Measurements from ENCODE around the gene KLRC1. TPM values are rescaled to one million over a fixed set of nuclear protein-coding genes. Genes with fewer than 3 reads are reported as not detected.
"Not testable (repeated sequence)": the region's sequence is repeated elsewhere in the genome, so short reads cannot be mapped to it uniquely, and the experiment has no call there.

Gene KLRC1
- total RNA-seq (not detected), polyA plus RNA-seq (under 1 TPM in 2 of 4 donors, not detected in 2; 0.17 to 0.24 TPM)

- Histone ChIP-seq H3K27me3 (ENCODE audit: control insufficient read depth, insufficient read depth, low read length) (no peaks in the 10 kb centered on the region), H3K4me1 (ENCODE audit: control insufficient read depth, insufficient read depth, low read length, poor library complexity, severe bottlenecking) (no peaks in the 10 kb centered on the region), H3K4me3 (ENCODE audit: low read depth, low read length) (no peak within 1 kb of the TSS), H3K36me3 (ENCODE audit: control insufficient read depth, insufficient read depth, low read length) (no peaks in the 10 kb centered on the region), H3K9me3 (ENCODE audit: control insufficient read depth in 2 of 2, low read length in 2 of 2) (peaks cover 0 to 9% of the 10 kb centered on the region in 2 experiments), H3K27ac (ENCODE audit: insufficient read depth, low read length, poor library complexity, severe bottlenecking) (no peak within 1 kb of the TSS)
- Mint-ChIP-seq H3K36me3 (no peaks in the 10 kb centered on the region), H3K27ac (no peak within 1 kb of the TSS), H3K4me3 (no peak within 1 kb of the TSS), H3K4me1 (no peaks in the 10 kb centered on the region), H3K9me3 (peaks cover 0 to 27% (median 7%) of the 10 kb centered on the region in 7 donors), H3K27me3 (peaks cover 12% of the 10 kb centered on the region)
- no peak for DNase-seq
- no peak for ATAC-seq (ENCODE audit: low read depth in 2 of 2)
Observed at GRCh38 chr12:10453156-10453555, at the start of gene KLRC1. KLRC1 (minus strand) TSS chr12:10453377; CDS start chr12:10451156, 2,221 bp downstream.

- Histone ChIP-seq H3K4me1 (ENCODE audit: control insufficient read depth, insufficient read depth, low read length, poor library complexity, severe bottlenecking) (no peaks in the 10 kb centered on the region), H3K27me3 (ENCODE audit: control insufficient read depth, insufficient read depth, low read length) (peaks cover 6% of the 10 kb centered on the region), H3K36me3 (ENCODE audit: control insufficient read depth, insufficient read depth, low read length) (no peaks in the 10 kb centered on the region), H3K27ac (ENCODE audit: insufficient read depth, low read length, poor library complexity, severe bottlenecking) (no peak overlapping the region), H3K4me3 (ENCODE audit: low read depth, low read length) (no peak overlapping the region), H3K9me3 (ENCODE audit: control insufficient read depth in 2 of 2, low read length in 2 of 2) (no peaks in the 10 kb centered on the region)
- Mint-ChIP-seq H3K4me1 (no peaks in the 10 kb centered on the region), H3K4me3 (no peak overlapping the region), H3K36me3 (no peaks in the 10 kb centered on the region), H3K27me3 (peaks cover 23% of the 10 kb centered on the region), H3K9me3 (peaks cover 0 to 2% (median 0%) of the 10 kb centered on the region in 7 donors), H3K27ac (no peak overlapping the region)
- no peak for DNase-seq
- no peak for ATAC-seq (ENCODE audit: low read depth in 2 of 2)
Observed at GRCh38 chr12:10501030-10501429, 47.9 kb upstream of the KLRC1 start.

- H3K27me3 ChIP-seq (ENCODE audit: control insufficient read depth, insufficient read depth, low read length) = peaks cover 2% of the 10 kb centered on the region
- no peaks in the 10 kb centered on the region for H3K9me3 ChIP-seq (ENCODE audit: control insufficient read depth in 2 of 2, low read length in 2 of 2)
- ATAC-seq (ENCODE audit: low read depth in 2 of 2) (no peak), DNase-seq (no peak)
- peaks cover 23% of the 10 kb centered on the region for H3K27me3 Mint-ChIP-seq
- no peaks in the 10 kb centered on the region for H3K36me3 ChIP-seq (ENCODE audit: control insufficient read depth, insufficient read depth, low read length)
- H3K9me3 Mint-ChIP-seq = peaks cover 0 to 6% (median 0%) of the 10 kb centered on the region in 7 donors
- H3K4me3 ChIP-seq (ENCODE audit: low read depth, low read length) = no peak overlapping the region
- no peak overlapping the region for H3K4me3 Mint-ChIP-seq
- H3K27ac ChIP-seq (ENCODE audit: insufficient read depth, low read length, poor library complexity, severe bottlenecking) = no peak overlapping the region
- no peaks in the 10 kb centered on the region for H3K4me1 Mint-ChIP-seq
- no peaks in the 10 kb centered on the region for H3K36me3 Mint-ChIP-seq
- no peak overlapping the region for H3K27ac Mint-ChIP-seq
- no peaks in the 10 kb centered on the region for H3K4me1 ChIP-seq (ENCODE audit: control insufficient read depth, insufficient read depth, low read length, poor library complexity, severe bottlenecking)
Observed at GRCh38 chr12:10498042-10498441, 44.9 kb upstream of the KLRC1 start.

GRCh38 chr12:10497602-10498001 is 44.4 kb upstream of the KLRC1 start:
- Histone ChIP-seq H3K27ac (ENCODE audit: insufficient read depth, low read length, poor library complexity, severe bottlenecking) (no peak overlapping the region), H3K4me3 (ENCODE audit: low read depth, low read length) (no peak overlapping the region), H3K27me3 (ENCODE audit: control insufficient read depth, insufficient read depth, low read length) (peaks cover 2% of the 10 kb centered on the region), H3K9me3 (ENCODE audit: control insufficient read depth in 2 of 2, low read length in 2 of 2) (no peaks in the 10 kb centered on the region), H3K36me3 (ENCODE audit: control insufficient read depth, insufficient read depth, low read length) (no peaks in the 10 kb centered on the region), H3K4me1 (ENCODE audit: control insufficient read depth, insufficient read depth, low read length, poor library complexity, severe bottlenecking) (no peaks in the 10 kb centered on the region)
- no peak for ATAC-seq (ENCODE audit: low read depth in 2 of 2)
- Mint-ChIP-seq H3K4me3 (no peak overlapping the region), H3K9me3 (peaks cover 0 to 6% (median 0%) of the 10 kb centered on the region in 7 donors), H3K27me3 (peaks cover 23% of the 10 kb centered on the region), H3K36me3 (no peaks in the 10 kb centered on the region), H3K4me1 (no peaks in the 10 kb centered on the region), H3K27ac (no peak overlapping the region)
- DNase-seq = no peak

- Histone ChIP-seq H3K4me1 (ENCODE audit: control insufficient read depth, insufficient read depth, low read length, poor library complexity, severe bottlenecking) (no peaks in the 10 kb centered on the region), H3K27ac (ENCODE audit: insufficient read depth, low read length, poor library complexity, severe bottlenecking) (no peak overlapping the region), H3K27me3 (ENCODE audit: control insufficient read depth, insufficient read depth, low read length) (no peaks in the 10 kb centered on the region), H3K36me3 (ENCODE audit: control insufficient read depth, insufficient read depth, low read length) (no peaks in the 10 kb centered on the region), H3K9me3 (ENCODE audit: control insufficient read depth in 2 of 2, low read length in 2 of 2) (no peaks in the 10 kb centered on the region), H3K4me3 (ENCODE audit: low read depth, low read length) (no peak overlapping the region)
- DNase-seq (no peak), ATAC-seq (ENCODE audit: low read depth in 2 of 2) (no peak)
- peaks cover 0 to 7% (median 2%) of the 10 kb centered on the region in 7 donors for H3K9me3 Mint-ChIP-seq
- H3K4me3 Mint-ChIP-seq = no peak overlapping the region
- no peaks in the 10 kb centered on the region for H3K27me3 Mint-ChIP-seq
- H3K4me1 Mint-ChIP-seq = no peaks in the 10 kb centered on the region
- H3K36me3 Mint-ChIP-seq = no peaks in the 10 kb centered on the region
- H3K27ac Mint-ChIP-seq = no peak overlapping the region
Observed at GRCh38 chr12:10491766-10492165, 38.6 kb upstream of the KLRC1 start.

GRCh38 chr12:10487328-10487727 is 34.2 kb upstream of the KLRC1 start:
- ATAC-seq (ENCODE audit: low read depth in 2 of 2); H3K9me3 Mint-ChIP-seq; H3K36me3 Mint-ChIP-seq; H3K27ac ChIP-seq (ENCODE audit: insufficient read depth, low read length, poor library complexity, severe bottlenecking); H3K27me3 ChIP-seq (ENCODE audit: control insufficient read depth, insufficient read depth, low read length); H3K9me3 ChIP-seq (ENCODE audit: control insufficient read depth in 2 of 2, low read length in 2 of 2); H3K4me1 ChIP-seq (ENCODE audit: control insufficient read depth, insufficient read depth, low read length, poor library complexity, severe bottlenecking); H3K27ac Mint-ChIP-seq; H3K4me3 Mint-ChIP-seq; H3K4me1 Mint-ChIP-seq; H3K36me3 ChIP-seq (ENCODE audit: control insufficient read depth, insufficient read depth, low read length); DNase-seq; H3K4me3 ChIP-seq (ENCODE audit: low read depth, low read length): not testable (repeated sequence)
- H3K27me3 Mint-ChIP-seq = peaks cover 12% of the 10 kb centered on the region

GRCh38 chr12:10481901-10482300 is 28.7 kb upstream of the KLRC1 start:
- not testable (repeated sequence) for ATAC-seq (ENCODE audit: low read depth in 2 of 2); H3K27ac Mint-ChIP-seq; H3K27ac ChIP-seq (ENCODE audit: insufficient read depth, low read length, poor library complexity, severe bottlenecking); H3K27me3 ChIP-seq (ENCODE audit: control insufficient read depth, insufficient read depth, low read length); H3K4me1 Mint-ChIP-seq; H3K36me3 Mint-ChIP-seq; H3K4me1 ChIP-seq (ENCODE audit: control insufficient read depth, insufficient read depth, low read length, poor library complexity, severe bottlenecking); H3K4me3 ChIP-seq (ENCODE audit: low read depth, low read length); H3K9me3 ChIP-seq (ENCODE audit: control insufficient read depth in 2 of 2, low read length in 2 of 2); H3K9me3 Mint-ChIP-seq; H3K4me3 Mint-ChIP-seq; H3K36me3 ChIP-seq (ENCODE audit: control insufficient read depth, insufficient read depth, low read length); DNase-seq
- peaks cover 21% of the 10 kb centered on the region for H3K27me3 Mint-ChIP-seq

- not testable (repeated sequence) for H3K36me3 ChIP-seq (ENCODE audit: control insufficient read depth, insufficient read depth, low read length); H3K4me1 Mint-ChIP-seq; DNase-seq; H3K27ac Mint-ChIP-seq; H3K36me3 Mint-ChIP-seq; H3K27ac ChIP-seq (ENCODE audit: insufficient read depth, low read length, poor library complexity, severe bottlenecking); ATAC-seq (ENCODE audit: low read depth in 2 of 2); H3K9me3 Mint-ChIP-seq; H3K9me3 ChIP-seq (ENCODE audit: control insufficient read depth in 2 of 2, low read length in 2 of 2); H3K4me1 ChIP-seq (ENCODE audit: control insufficient read depth, insufficient read depth, low read length, poor library complexity, severe bottlenecking); H3K27me3 ChIP-seq (ENCODE audit: control insufficient read depth, insufficient read depth, low read length); H3K4me3 Mint-ChIP-seq; H3K4me3 ChIP-seq (ENCODE audit: low read depth, low read length); H3K27me3 Mint-ChIP-seq
Observed at GRCh38 chr12:10472808-10473207, 19.6 kb upstream of the KLRC1 start.

Data from CD4-positive, CD25-positive, alpha-beta regulatory T cell (primary cell).